Measurements from ENCODE around the gene CCDC201. TPM values are rescaled to one million over a fixed set of nuclear protein-coding genes. Genes with fewer than 3 reads are reported as not detected.

The CCDC201 gene
- total RNA-seq, 1 experiment from 2014 or later, result not detected

DNA sequence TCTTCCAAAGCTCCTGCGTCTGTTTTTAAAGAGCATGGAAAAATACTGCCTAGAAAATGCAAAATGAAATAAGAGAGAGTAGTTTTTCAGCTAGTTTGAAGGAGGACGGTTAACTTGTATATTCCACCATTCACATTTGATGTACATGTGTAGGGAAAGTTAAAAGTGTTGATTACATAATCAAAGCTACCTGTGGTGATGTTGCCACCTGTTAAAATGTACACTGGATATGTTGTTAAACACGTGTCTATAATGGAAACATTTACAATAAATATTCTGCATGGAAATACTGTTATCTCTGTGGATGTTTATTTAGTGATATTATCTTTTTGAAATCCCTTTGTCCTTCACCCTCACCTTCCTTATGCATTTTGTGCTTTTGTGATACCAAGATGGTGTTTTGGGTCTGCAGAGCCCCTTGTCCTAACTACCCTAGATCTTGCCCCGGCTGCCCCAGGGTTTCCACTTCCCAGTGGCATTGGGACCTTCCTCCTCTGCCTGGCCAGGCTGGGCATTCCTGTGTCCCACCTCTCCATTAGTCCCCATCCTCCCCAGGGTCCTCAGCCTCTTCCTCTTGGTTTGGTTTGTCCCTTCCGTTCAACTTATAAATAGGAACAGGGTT, 20.6 kb upstream of the CCDC201 start:
- no peak for DNase-seq (ENCODE audit: low read depth)

DNA sequence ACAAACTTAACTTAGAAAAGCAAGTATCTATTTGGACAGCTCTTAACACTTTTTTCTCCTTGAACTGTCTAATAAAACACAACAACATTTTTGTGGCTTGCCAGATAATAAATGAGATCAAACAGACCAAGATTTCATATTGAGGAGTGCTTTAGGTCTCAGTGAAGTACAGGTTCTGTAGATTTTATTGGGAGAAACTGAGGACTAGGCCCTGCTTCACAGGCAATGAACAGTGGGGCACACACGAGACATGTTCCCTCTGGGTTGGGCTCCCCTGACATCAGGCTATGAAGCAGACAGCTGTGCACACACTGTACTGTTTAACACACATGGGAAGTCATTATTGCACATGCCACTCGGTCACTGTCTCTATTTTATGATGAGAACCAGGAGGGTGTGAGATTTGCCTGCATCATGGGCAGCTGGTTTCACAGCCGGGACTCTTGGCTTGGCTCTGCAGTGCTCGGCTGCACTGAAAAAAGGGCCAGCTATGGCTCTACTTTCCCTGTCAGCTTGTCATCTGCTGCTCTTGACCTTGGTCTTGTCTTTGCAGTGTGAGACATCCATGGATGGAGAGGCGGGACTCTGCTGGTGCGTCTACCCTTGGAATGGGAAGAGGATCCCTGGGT, 19.6 kb upstream of the CCDC201 start:
- no peak for DNase-seq (ENCODE audit: low read depth)

DNA sequence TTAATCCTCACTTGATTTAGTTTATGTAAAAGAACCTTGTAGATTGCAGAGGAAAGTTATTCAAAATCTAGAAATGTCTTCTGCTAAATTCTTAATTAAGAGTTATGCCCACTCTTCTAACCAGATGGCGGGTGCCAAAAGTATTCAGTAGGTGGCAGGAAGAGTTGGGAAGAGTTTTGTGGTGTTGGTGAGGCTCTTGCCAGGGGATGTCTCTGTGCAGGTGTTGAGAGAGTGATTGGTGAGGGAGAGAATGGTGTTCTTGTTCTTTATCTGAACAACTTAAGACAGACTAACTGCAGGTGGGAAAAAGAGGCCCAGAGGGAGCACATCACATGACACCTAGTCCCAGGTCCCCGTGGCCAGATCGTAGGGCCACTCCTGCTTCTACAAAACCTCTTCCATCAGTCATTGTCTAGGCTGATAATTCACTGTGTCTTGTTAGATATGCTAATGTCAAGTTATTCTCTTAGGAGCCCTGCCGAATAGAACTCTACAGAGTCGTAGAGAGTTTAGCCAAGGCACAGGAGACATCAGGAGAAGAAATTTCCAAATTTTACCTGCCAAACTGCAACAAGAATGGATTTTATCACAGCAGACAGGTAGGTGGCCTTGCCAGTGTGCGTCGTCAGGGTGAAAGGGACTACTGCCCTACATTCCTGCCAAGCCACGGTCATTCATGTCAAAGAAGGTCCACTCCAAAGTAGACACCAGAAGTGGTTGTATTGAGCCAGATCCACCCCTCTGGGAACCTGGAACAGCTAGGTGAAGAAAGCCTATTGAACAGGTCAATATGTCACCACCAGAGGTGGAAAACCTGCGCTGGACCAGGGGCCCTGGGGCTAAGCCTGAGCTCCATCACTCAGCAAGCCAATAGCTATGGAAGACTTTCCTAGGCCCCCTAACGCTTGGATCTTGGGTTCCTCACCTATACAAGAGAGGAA, 18.9 kb upstream of the CCDC201 start:
- DNase-seq (ENCODE audit: low read depth), result no peak

DNA sequence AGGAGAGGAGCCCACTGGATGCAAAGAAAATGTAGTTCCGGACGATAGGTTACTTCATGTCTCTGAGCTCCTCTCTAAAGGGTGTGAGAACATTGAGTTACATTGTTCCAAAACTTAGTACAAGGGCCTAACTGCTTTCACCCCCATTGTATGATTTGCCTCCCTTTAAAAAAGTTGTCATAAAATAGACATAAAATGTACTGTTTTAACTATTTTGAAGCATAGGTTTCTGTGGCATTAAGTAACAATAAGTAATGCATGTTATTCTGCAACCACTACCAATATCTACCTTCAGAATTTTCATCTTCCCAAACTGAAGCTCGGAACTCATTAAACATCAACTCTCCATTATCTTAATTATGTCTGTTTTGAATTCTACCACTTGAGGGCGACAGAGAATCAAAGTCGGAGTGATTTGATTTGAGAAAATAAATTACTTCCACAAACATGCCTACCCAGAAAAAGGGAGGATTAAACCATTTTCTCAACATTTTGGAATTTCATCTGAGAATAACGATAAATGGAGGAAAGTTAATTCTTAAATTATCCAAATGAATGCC, 18.1 kb upstream of the CCDC201 start:
- peak; percentile 51 for DNase-seq (ENCODE audit: low read depth)

DNA sequence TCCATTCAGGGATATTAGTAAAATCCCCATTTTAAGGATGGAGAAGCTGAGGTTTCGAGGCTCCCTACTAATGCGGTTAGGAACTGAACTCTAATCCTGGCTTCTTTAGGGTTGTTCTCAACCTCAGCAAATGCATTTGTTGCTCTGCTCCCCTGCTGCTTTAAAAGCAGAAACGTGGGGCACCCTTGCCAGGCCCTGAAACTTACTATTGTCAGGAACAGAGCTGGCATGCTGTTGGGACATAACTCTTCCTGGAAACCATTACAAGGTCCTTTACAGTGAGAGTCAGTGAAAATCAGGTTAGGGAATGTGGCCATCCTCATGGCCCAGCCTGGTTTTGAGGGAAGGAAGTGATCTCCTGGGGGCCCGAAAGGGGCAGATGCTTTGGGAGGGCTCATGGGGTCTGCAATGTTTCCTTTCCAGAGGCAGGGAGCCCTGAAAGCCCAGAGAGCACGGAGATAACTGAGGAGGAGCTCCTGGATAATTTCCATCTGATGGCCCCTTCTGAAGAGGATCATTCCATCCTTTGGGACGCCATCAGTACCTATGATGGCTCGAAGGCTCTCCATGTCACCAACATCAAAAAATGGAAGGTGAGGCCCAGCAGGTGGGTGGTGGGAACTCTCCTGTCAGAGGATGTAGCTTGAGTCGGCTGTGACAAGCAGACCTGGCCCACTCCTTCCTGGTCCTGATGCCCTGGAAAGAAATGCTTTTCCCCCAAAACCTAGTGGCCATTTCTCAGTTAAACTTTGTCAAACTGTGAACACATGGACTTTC, 17.4 kb upstream of the CCDC201 start:
- DNase-seq (ENCODE audit: low read depth), result no peak

DNA sequence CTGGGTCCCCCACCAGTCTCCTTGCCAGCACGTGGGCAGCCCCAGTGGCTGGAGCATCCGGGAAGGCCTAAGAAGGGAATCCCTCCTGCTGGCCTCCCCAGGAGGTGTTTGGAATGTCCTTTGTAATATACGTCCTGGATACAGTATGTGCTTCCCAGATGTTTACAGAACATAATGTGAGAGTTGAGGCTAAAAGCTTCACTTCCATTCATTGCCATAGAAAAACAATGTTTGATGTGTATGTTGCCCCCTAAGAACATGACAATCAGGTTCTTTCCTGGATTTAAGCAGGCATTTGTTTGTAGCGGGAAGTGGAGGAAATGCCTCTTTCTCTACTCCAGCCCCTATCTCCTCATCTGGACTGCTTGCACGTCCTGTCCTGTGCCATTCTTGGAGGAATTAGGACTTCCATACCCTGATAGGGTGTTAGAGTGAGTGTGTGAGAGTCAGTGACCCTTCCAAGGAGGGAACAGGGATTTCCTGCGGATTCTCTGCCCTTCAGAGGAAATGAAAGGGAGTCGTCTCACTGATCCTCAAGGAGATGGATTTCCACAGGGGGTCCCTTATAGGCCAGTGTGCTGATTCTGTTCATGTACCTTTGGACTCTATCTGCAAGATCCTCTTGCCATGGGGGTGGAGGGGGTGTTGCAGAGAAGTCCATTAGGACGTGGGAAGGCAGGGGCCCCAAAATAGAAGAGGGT, 16.6 kb upstream of the CCDC201 start:
- DNase-seq (ENCODE audit: low read depth), result no peak

DNA sequence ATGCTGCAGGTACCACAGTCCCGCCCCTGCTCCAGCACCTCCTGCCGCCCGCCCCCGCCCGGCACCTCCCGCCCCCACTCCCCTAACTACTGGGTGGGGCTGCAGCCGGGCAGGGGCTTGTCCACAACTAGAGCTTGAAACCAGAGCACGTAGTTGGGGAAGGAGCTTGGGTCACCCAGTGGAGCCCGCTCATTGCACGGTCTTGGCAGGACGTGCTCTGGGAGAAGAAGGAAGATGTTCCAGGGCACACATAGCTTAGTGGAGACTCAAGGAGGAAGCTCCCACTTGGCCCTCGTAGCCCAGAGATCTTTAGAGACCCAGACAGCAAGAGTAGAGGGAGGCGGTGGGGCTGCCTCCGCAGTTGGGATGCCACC, 16.1 kb upstream of the CCDC201 start:
- no peak for DNase-seq (ENCODE audit: low read depth)

DNA sequence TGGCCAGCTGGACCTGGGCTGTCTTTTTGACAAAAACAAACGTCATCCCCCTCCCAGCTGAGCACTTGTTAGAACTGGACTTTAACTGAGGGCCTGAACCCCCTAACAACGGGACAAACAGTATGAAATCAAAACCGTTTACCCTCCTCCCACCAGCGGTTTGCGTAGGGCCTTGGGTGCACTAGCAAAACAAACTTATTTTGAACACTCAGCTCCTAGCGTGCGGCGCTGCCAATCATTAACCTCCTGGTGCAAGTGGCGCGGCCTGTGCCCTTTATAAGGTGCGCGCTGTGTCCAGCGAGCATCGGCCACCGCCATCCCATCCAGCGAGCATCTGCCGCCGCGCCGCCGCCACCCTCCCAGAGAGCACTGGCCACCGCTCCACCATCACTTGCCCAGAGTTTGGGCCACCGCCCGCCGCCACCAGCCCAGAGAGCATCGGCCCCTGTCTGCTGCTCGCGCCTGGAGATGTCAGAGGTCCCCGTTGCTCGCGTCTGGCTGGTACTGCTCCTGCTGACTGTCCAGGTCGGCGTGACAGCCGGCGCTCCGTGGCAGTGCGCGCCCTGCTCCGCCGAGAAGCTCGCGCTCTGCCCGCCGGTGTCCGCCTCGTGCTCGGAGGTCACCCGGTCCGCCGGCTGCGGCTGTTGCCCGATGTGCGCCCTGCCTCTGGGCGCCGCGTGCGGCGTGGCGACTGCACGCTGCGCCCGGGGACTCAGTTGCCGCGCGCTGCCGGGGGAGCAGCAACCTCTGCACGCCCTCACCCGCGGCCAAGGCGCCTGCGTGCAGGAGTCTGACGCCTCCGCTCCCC, 15.5 kb upstream of the CCDC201 start, which contains the start of gene IGFBP1:
TSS of gene IGFBP1 (plus strand) at position 304 of the 808 bp plus-strand sequence. CDS start at position 469, 165 bp downstream.
- DNase-seq (ENCODE audit: low read depth), result no peak

DNA sequence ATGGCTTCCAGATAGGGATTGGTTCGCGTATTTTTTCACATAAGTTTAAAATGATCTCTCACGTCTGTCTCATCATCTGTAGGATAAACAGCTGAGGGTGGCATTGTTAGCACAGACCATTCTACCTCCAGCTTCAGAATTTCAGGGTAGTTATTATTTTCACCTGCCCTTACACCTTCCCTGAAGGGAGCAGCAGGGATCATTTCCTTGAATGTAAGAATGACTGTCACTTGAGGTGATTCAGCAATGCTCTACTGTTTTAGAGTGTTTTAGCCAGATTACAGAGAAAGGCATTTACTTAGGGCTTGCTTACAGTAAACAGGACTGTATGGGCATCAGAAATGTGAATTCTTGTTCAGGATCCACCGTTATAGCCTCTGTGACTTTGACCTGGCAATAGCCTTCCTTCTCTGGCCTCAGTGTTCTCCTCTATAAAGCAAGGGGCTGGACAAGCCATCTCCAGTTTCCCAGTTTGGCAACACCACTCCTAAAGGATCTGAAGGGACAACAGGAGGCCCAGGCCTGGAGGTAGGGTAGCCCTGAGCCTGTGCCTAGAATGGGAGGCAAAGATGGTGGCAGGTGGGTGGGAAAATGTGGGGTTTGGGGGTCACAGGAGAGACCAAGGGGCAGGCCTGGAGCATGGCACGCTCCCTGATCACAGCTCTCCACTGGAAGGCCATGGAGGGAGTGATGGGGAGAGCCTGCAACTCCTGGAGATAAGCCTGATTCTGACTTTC, 14.2 kb upstream of the CCDC201 start:
- DNase-seq (ENCODE audit: low read depth), result no peak

DNA sequence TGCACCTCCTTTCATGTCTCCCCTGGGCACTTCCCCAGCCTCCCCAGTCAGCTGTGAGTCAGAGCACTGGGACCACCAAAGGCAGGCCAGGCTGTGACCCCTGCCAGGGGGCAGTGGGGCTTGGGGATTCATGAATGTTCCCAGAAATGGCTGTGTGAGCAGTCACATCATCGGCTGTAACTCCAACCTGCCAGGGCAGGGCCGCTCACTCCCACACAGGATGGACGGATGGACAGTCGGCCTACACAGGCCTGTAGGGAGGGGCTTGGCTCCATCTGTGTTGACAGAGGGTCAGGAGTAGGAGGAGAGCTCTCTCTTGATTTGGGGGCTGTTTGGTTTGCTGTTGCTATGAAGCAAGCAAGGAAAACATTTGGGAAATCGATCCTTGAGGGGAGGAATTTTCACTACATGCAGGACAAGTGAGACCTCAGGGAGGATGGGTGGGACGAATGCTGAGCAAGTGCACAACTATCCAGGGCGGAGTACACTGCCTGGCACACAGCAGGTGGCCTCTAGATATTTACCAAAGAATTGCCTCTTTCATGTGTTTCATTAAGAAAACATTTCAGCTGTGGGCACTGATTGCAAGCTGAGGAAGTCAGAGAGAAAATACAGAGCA, 12.5 kb upstream of the CCDC201 start:
- DNase-seq (ENCODE audit: low read depth), result peak; percentile 47

DNA sequence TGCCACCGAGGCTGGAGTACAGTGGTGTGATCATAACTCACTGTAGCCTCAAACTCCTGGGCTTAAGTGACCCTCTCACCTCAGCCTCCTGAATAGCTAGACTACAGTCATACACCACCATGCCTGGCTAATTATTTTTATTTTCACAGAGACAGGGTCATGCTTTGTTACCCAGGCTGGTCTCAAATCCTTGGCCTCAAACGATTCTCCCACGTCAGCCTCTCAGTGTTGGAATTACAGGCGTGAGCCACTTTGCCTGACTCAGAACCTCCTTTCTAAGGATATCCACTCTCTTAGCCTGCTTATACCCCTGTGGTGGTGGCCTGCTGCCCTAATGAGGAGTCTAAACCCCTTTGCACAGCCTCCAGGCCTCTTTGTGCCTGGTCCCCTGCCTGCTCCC, 11.3 kb upstream of the CCDC201 start:
- no peak for DNase-seq (ENCODE audit: low read depth)

DNA sequence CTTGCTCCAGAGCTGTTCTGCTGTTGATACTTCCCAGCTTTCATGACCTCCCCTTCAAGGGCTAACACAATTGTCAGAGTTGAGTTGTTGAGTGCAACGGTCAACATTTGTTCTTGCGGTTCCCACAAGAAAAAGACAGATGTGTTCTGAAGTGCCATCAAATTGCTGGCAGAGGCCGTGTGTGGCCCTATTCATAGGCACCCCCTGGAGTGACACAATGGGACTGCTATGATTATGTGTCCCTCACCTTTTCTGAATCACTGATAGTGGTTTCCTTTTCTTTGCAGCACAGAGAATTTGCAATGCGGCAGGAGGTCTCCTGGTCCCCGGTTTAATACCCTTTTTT, 9.6 kb upstream of the CCDC201 start:
- no peak for DNase-seq (ENCODE audit: low read depth)

DNA sequence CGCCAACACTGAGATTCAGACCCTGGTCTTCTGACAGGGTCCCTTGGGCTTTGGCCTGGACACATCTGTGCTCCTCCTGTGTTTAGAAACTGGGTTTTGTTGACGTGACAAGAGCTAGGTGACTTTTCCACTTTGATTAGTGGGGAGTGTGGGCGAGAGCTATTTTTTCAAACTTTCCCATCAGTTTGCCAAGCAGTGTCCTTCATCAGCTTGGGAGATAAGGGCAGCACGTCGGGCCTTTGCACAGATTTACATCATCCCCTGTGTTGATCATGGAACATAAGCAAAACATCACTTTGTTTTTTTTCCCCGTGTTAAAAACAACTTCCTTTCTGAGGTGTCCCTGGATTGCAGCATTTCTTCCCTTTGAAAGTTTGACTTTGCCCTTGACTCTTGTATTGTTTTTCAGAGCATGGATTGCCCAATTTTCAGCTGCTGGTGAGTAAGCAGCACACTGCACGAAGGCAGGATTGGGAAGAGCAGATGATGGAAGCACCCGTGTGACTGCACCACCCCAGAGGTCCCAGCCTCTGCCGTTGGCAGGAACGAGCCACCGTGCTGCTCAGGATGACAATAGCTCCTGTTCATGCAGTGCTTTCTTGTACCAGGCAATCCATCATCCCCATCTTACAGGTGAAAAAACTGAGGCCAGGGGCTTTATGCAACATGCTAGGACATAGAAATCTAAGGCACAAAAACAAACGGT, 9.0 kb upstream of the CCDC201 start:
- peak; percentile 67 for DNase-seq (ENCODE audit: low read depth)

DNA sequence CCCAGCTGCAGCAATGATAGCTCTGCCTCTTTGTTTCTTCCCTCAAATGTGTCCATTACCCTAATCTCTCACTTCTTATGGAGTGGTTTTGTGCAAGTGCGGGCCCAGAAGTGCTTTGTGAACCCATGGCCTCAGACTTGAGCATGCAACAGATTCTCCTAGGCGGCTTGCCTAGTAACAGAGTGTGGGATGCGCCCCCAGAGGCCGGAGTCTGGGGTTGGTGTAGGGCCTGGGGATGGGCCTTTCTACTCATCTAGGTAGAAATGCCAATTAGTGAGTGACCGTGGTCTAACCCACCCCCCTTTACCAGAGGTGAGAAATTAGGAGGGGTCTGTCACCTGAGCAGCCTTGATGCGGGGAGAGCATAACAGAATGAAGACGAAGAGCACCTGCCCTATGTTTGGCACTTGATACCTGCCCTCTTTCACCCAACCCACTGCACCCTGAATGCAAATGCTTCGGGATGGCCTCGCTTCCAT, 8.4 kb upstream of the CCDC201 start:
- no peak for DNase-seq (ENCODE audit: low read depth)

DNA sequence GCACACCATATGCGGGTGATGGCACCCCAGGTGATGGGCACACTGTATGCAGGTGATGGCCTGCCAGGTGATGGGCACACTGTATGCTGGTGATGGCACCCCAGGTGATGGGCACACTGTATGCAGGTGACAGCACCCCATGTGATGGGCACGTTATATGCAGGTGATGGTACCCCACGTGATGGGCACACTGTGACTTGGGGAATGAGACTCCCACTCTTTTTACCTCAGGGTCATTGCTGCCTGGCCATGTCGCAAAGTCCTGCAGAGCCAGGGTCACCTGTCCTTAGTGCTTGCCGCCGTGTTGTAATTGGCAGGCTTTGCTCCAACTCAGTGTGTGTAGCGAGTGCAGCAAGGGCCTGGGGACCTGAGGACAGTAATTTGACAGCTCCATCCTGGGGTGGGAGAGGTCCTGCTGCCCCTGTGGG, 7.6 kb upstream of the CCDC201 start:
- DNase-seq (ENCODE audit: low read depth), result no peak

DNA sequence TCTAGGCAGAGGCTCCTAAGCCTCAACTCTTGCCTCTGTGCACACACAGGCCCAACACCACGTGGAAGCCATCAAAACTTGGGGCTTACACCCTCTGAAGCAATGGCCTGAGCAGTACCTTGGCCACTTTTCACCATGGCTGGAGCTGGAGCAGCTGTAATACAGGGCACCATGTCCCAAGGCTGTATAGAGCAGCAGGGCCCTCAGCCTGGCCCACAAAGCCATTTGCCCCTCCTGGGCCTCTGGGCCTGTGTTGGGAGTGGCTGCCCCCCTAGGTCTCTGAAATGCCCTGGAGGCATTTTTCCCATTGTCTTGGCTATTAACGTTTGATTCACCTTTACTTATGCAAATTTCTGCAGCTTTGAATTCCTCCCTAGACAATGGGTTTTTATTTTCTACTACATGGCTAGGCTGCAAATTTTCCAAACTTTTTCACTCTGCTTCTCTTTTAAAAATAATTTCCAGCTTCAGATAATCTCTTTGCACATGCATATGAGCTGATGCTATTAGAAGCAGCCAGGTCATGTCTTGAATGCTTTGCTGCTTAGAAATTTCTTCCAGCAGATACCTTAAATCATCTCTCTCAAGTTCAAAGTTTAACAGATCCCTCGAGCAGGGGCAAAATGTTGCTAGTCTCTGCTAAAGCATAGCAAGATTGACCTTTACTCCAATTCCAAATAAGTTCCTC, 5.7 kb upstream of the CCDC201 start:
- no peak for DNase-seq (ENCODE audit: low read depth)

DNA sequence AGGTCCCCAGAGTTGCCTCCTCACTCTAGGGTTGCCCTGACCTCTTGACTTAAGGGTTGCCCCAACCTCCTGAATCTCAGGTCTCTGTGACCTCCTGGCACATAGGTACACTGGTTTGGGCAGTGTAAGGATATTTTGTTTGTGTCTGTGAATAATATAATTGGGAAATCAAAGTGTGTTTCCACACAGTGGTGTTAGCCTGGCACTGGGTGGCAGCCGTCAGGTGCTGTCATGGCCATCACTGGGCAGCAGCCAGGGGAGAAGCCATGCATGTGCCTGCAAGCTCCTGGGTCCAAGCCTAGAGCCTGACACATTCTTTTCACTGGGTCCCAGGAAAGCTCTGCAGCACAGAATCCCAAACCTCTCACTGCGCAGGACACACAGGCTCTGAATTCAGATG, 3.6 kb upstream of the CCDC201 start:
- no peak for DNase-seq (ENCODE audit: low read depth)

Measured in RPMI7951 (cell line).